ENCODE measurements around the gene COG5.

Gene COG5

DNA sequence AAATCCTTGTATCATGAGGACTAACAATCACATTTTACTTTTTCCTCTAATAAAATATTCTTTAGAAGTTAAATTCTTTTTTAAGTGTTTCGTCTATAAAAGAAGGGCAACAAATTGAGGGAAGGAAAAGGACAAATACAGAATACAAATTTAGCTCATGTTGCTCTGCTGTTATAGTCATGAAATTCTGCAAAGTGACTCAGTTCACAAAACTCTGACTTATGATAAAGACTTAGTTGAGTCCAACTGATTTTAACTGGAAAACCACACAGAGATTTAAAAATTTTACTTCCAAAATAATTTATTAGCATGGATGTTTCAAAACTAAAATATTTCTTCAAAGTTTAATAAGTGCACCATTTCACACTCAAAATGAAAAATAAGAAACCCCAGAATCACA is 168.9 kb downstream of the COG5 start:
- DNase-seq (ENCODE audit: low spot score) (no peak), FAIRE-seq (no peak)

GRCh38 chr7:107394276-107394675 is 169.4 kb downstream of the COG5 start:
- FAIRE-seq (no peak), DNase-seq (ENCODE audit: low spot score) (no peak)

- no peak for DNase-seq (ENCODE audit: low spot score)
Measured at GRCh38 chr7:107392830-107393229, 170.9 kb downstream of the COG5 start.

DNA sequence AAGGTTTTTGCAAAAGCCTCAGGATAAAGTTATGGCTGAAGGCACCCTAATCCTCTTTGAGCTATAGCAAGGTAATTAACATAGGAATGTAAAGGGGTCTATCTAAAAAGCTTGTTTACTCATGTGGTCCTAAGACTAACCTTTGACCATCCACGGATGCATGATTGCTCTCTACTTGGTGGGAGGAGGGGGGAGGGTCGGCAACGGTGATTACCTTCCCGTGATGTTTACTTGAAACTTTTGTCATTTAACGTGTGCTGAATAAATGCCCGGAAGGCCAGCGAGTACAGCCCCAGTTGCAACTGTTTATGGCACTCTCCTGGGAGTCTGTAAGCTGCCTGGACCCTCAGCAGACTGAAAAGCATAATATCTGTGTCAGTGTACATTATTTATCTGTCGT is 172.8 kb downstream of the COG5 start:
- FAIRE-seq (no peak), DNase-seq (ENCODE audit: low spot score) (no peak)

More at GRCh38 chr7:107392830-107393229, 170.9 kb downstream of the COG5 start:
- no peak for FAIRE-seq

DNA sequence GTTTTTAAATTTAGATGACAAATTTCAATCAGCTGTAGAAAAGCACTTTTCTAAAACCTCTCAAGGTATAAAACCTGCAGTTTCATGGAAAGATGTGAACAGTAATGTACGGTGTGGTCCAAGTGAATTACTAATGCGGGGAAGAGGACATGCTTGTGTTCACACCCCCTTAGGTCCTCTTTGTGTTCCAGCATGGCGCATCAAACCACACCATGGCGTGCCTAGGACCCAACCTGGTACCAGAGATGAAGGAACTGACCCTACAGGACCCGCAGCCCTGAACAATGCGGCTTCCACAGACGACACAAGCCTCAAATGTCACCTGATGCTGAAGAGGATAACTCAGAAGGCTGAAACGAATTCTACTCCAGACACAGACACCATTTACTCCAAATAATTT is 175.1 kb downstream of the COG5 start:
- no peak for DNase-seq (ENCODE audit: low spot score)
- FAIRE-seq = no peak

DNA sequence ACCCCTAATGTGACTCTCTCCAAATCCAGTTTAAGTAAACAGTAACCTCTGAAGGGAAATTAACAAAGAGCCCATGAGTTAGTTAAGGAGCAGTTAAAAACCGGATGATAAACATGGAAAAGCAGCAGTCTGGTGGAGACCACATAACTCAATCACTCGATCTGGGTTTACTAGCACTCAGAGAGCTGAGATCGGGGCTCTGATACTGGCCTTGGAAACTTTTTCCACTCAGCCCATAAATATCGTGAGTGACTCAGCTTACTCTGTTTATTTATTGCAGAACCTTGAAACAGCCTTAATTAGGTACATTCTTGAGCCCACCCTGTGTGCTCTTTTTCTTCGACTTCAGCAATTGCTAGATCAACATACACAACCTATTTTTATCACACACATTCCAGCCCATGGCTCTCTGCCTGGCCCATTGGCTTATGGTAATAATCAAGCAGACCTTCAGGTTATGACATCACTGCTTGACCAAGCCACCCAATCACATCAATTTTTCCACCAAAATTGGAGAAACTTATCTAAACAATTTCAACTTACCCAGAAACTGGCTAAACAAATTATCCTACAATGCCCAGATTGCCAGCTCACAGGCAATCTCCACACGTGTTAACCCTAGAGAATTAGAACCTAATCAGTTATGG is 176.0 kb downstream of the COG5 start:
- FAIRE-seq (no peak), DNase-seq (ENCODE audit: low spot score) (no peak)

DNA sequence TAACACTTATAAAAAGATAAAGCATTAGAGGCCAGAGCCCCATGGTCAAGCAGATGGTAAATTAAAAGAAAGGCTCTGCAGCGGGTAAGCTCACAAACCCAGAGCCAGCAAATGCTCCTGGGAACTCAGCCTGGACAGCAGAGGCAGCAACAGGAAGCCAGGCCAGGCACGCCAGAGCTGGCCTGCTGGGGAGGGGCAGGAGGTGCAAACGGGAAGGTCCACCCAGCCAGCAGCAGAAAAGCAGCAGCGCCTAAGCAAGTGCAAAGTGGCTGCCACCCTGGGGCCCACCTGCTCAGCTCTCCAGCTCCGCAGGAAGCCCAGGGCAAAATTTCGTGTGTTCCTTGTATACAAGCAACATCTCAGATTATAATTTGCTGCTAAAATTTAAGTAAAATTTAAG is 176.6 kb downstream of the COG5 start:
- DNase-seq (ENCODE audit: low spot score) = no peak
- FAIRE-seq = no peak

DNA sequence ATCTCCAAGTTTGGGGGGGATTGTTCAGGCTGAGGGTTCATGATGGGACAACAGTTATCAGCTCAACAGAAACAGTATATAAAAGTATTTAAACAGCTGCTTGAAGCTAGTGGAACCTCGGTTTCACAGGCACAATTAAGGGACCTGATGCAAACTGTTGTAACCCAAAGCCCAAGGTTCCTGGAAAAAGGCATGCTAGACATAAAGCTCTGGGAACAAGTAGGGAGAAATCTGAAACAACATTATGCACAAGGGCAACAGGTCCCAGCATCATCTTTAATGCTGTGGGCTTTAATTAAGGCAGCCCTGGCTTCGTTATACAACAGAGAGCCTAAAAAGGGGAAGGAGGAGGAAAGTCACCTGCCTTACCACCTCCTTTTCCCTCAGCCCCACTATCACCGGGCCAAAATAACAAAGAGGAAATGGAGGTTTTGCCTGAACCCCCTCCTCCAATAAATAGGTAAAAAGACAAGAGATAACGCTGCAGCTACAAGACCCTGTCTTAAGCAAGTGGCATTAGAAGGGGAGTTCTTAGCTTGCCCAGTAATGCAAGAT is 177.1 kb downstream of the COG5 start:
- no peak for FAIRE-seq
- DNase-seq (ENCODE audit: low spot score) = no peak

DNA sequence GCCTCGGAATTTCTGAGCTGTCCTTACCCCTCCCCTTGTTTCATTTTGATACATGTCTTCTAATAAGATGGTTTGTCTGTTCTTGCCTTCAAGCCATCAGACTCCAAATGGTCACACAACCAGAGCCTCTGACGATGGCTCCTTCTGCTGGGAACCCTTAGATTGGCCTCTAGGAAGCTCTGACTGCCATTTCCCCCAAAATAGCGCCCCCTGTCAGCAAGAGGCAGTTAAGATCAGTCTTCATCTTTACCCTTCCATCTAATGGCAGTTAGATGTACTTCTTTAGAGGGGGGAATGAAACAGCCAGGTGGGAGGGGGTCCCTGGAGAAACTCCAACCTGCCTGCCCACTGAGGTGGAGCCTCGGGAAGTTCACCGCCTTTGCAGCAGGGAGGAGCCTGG is 179.7 kb downstream of the COG5 start:
- no peak for FAIRE-seq
- no peak for DNase-seq (ENCODE audit: low spot score)

GRCh38 chr7:107383203-107383602 is 180.5 kb downstream of the COG5 start:
- DNase-seq (ENCODE audit: low spot score) = no peak
- FAIRE-seq = no peak

GRCh38 chr7:107381453-107381852 is 182.3 kb downstream of the COG5 start:
- no peak for DNase-seq (ENCODE audit: low spot score)
- no peak for FAIRE-seq

- FAIRE-seq = no peak
Measured at GRCh38 chr7:107373354-107373753, 190.4 kb downstream of the COG5 start.

DNA sequence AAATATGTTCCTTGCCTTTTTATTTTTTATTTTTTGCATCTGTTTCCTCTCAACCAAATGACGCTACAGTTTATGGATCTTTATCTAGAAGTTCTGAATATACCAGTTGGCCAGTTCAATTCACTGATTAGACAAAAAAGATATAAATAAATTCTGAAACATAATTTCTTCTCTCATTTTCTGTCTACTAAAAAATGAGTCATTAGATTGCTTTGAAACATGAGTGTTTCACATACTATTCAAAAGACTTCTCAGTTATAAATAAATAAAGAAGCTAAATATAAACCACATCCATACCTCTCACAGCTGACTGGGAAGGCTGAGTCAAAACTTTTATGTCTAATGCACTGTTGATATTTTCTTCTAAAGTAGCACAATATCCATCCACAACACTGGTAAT is 191.4 kb downstream of the COG5 start:
- no peak for FAIRE-seq
- no peak for DNase-seq (ENCODE audit: low spot score)

More at GRCh38 chr7:107373354-107373753, 190.4 kb downstream of the COG5 start:
- no peak for DNase-seq (ENCODE audit: low spot score)

DNA sequence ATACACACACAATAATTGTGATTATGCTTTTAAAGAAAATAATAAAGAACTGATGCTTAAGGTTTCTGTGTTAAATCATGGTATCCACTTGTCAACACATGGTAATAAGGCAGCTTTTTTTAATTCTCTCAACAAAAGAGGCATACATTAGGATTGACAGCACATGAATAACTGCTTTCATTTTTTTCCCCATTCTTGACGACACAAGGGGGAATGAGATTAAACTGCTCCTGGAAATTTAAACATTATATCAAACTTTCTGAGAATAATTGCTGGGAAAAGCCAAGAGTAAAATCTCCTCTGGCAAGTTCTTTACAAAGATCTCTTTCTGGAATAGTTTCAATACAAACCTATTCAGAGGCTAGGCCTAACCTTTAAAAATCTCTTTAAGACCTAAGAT is 192.9 kb downstream of the COG5 start:
- no peak for FAIRE-seq
- DNase-seq (ENCODE audit: low spot score) = no peak

- DNase-seq (ENCODE audit: low spot score) (no peak), FAIRE-seq (no peak)
Measured at GRCh38 chr7:107364787-107365186, 198.9 kb downstream of the COG5 start.

- no peak for FAIRE-seq
- no peak for DNase-seq (ENCODE audit: low spot score)
Measured at GRCh38 chr7:107359520-107360316, 204.0 kb downstream of the COG5 start.

GRCh38 chr7:107355616-107356015 is 208.1 kb downstream of the COG5 start:
- DNase-seq (ENCODE audit: low spot score) (no peak), FAIRE-seq (no peak)

GRCh38 chr7:107354640-107355039 is 209.1 kb downstream of the COG5 start:
- DNase-seq (ENCODE audit: low spot score) (no peak), FAIRE-seq (no peak)

DNA sequence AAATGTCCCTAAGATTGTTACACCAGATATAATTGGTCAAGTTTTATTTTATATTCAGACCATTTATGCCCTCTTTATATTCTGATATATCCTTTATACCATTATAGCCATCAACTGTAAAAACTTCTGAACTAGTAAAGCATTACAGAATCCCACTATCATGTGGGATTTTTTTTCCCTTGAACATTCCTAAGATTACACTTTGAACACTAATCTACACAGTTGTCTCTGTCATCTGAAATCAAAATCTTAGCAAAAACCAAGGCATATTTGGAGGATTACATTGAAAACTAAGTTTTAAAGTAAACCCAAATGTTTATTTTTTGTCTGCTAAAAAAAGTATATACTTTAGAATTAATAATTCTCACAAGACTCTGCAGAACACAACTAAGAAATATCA is 210.0 kb downstream of the COG5 start:
- FAIRE-seq (no peak), DNase-seq (ENCODE audit: low spot score) (no peak)

DNA sequence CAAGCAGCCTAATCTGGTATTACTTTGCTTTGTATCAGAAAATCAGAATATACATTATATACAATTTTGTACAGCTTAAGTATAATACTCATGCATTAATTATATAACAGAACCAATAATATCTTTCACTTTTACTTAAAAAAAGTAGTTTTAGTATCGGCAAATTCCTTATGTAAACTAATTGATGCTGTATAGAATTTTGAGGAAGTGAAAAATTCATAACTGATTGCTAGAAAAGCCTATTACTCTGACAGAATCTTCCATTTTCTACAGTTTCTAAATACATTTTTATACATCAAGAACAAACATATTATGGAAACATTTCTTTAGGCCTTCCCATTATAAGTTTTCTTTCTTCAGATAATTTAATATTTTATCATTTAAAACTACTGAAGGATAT is 217.8 kb downstream of the COG5 start:
- FAIRE-seq = no peak

GRCh38 chr7:107344799-107345198 is 218.9 kb downstream of the COG5 start:
- DNase-seq (ENCODE audit: low spot score) = no peak
- no peak for FAIRE-seq

More for the DNA sequence above, 217.8 kb downstream of the COG5 start:
- no peak for DNase-seq (ENCODE audit: low spot score)

- DNase-seq (ENCODE audit: low spot score) = no peak
Measured at GRCh38 chr7:107344286-107344685, 219.4 kb downstream of the COG5 start.

GRCh38 chr7:107338080-107338479 is 225.6 kb downstream of the COG5 start:
- FAIRE-seq = no peak
- no peak for DNase-seq (ENCODE audit: low spot score)

More at GRCh38 chr7:107344286-107344685, 219.4 kb downstream of the COG5 start:
- FAIRE-seq = no peak

Measured in urothelium cell line (cell line).